WERI-Rb-1 (cell line): Measurements from ENCODE around the gene OTOF.
A peak's percentile ranks its signal among the peaks of the same experiment; 100 is the strongest.

Experiments
- DNase-seq: peaks from one replicate; pipeline ENCODE4 v3.0.0-alpha.2; 2020
- H3K27ac ChIP-seq: fragments of 250-450 bp; sonication (Bioruptor Pico); 2 replicates; pipeline ENCODE4 v1.5.1; 2020; ENCODE audit warnings: mild to moderate bottlenecking, moderate library complexity
- H3K27me3 ChIP-seq: fragments of 250-450 bp; sonication (Bioruptor Pico); 2 replicates; pipeline ENCODE4 v1.5.1; 2021; ENCODE audit warnings: mild to moderate bottlenecking, low read depth, moderate library complexity; ENCODE audit not compliant: insufficient read depth, severe bottlenecking
- H3K36me3 ChIP-seq: fragments of 250-450 bp; sonication (Bioruptor Pico); 2 replicates; pipeline ENCODE4 v1.5.1; 2020; ENCODE audit warnings: mild to moderate bottlenecking, moderate library complexity
- H3K4me3 ChIP-seq: 2 replicates; pipeline ENCODE4 v1.5.1; 2011; ENCODE audit warnings: low read depth, mild to moderate bottlenecking, control low read depth, low read length
- H3K9me3 ChIP-seq: fragments of 250-450 bp; sonication (Bioruptor Pico); 2 replicates; pipeline ENCODE4 v1.5.1; 2021; ENCODE audit warnings: mild to moderate bottlenecking, moderate library complexity; ENCODE audit not compliant: severe bottlenecking
- CTCF ChIP-seq: IDR thresholded peaks from 2 replicates; pipeline ENCODE4 v1.5.1; 2011; ENCODE audit warnings: low read depth, mild to moderate bottlenecking, control low read depth, inconsistent platforms, low read length

The OTOF gene

GRCh38 chr2:26479789-26480565, 2.1 kb upstream of the OTOF start:
- no peak overlapping the region; the same call in 1 of the 2 replicates for H3K27ac ChIP-seq
- no peaks in the 10 kb centered on the region for H3K9me3 ChIP-seq
- no peak overlapping the region for H3K4me3 ChIP-seq
- no peak for TF ChIP-seq CTCF
- no peaks in the 10 kb centered on the region for H3K36me3 ChIP-seq
- H3K27me3 ChIP-seq = no peaks in the 10 kb centered on the region
- no peak for DNase-seq

- no peak overlapping the region for H3K4me3 ChIP-seq
Observed at GRCh38 chr2:26479131-26479788, 1.3 kb upstream of the OTOF start.

GRCh38 chr2:26478366-26478765, 442 bp upstream of the OTOF start:
- Histone ChIP-seq H3K27me3 (no peaks in the 10 kb centered on the region), H3K36me3 (no peaks in the 10 kb centered on the region), H3K27ac (no peak overlapping the region), H3K4me3 (no peak overlapping the region), H3K9me3 (no peaks in the 10 kb centered on the region)
- DNase-seq = no peak
- TF ChIP-seq CTCF = no peak

More at GRCh38 chr2:26479131-26479788, 1.3 kb upstream of the OTOF start:
- TF ChIP-seq CTCF = no peak
- Histone ChIP-seq H3K9me3 (no peaks in the 10 kb centered on the region), H3K27me3 (no peaks in the 10 kb centered on the region), H3K27ac (no peak overlapping the region), H3K36me3 (no peaks in the 10 kb centered on the region)
- no peak for DNase-seq

- no peaks in the 10 kb centered on the region for H3K9me3 ChIP-seq
- H3K27me3 ChIP-seq = no peaks in the 10 kb centered on the region
- H3K4me3 ChIP-seq = no peak overlapping the region
- no peak overlapping the region; the same call in 1 of the 2 replicates for H3K27ac ChIP-seq
- TF ChIP-seq CTCF = no peak
- no peak for DNase-seq
- no peaks in the 10 kb centered on the region for H3K36me3 ChIP-seq
Observed at GRCh38 chr2:26477126-26477910, 606 bp downstream of the OTOF start.

GRCh38 chr2:26475832-26476501, 2.0 kb downstream of the OTOF start:
- H3K9me3 ChIP-seq = no peaks in the 10 kb centered on the region
- no peaks in the 10 kb centered on the region for H3K27me3 ChIP-seq
- H3K27ac ChIP-seq = peak overlapping the region; percentile 48; the same call in 1 of the 2 replicates
- DNase-seq = no peak
- no peaks in the 10 kb centered on the region for H3K36me3 ChIP-seq
- no peak for TF ChIP-seq CTCF
- no peak overlapping the region for H3K4me3 ChIP-seq
